GM12801 (cell line): ENCODE data around the gene JUP.

Source experiments
- CTCF ChIP-seq: IDR thresholded peaks from one replicate; pipeline ENCODE4 v1.5.1; 2011; ENCODE audit warnings: control low read depth; ENCODE audit not compliant: insufficient read length; ENCODE audit errors: extremely low read depth

JUP gene

GRCh38 chr17:41801374-41802271 is 15.1 kb upstream of the JUP start:
- TF ChIP-seq CTCF: no peak

DNA sequence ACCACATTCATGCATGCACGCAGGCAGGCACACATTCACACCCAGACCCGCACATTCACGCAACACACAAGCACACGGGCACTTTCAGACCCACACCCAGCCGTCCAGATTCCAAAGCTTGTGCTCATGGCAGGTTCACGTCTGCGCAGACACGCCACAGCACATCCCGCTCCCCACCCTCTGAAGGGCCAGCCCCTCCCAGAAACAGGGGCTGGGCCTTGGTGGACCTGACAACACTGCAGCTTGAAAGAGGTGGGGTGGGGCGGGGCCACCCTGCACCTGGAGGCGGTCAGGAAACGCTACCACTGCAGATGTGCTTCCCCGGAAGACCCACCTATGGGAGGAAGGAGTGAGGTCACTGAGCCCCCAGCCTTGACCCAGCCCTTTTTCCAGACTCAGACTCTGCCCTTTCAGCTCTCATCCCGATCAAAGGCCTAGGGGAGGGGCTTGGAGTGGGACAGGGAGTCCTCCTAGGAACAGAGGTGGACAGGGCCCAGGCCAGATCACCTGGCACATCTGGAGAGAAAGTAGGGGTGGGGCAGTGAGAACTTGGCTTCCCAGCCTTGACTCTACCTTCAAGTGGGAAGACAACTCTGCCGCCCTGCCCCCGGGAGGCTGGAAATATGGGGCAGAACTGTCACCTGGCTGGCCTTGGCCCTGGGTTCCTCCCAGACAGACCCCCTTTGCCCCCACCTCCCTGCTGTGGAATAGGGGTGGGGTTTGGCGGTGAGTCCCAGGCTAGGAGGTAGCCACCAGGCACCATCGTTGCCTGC is 14.3 kb upstream of the JUP start:
- no peak for TF ChIP-seq CTCF

GRCh38 chr17:41799366-41799765 is 12.9 kb upstream of the JUP start:
- no peak for TF ChIP-seq CTCF

GRCh38 chr17:41797377-41797776 is 10.9 kb upstream of the JUP start:
- TF ChIP-seq CTCF: no peak

DNA sequence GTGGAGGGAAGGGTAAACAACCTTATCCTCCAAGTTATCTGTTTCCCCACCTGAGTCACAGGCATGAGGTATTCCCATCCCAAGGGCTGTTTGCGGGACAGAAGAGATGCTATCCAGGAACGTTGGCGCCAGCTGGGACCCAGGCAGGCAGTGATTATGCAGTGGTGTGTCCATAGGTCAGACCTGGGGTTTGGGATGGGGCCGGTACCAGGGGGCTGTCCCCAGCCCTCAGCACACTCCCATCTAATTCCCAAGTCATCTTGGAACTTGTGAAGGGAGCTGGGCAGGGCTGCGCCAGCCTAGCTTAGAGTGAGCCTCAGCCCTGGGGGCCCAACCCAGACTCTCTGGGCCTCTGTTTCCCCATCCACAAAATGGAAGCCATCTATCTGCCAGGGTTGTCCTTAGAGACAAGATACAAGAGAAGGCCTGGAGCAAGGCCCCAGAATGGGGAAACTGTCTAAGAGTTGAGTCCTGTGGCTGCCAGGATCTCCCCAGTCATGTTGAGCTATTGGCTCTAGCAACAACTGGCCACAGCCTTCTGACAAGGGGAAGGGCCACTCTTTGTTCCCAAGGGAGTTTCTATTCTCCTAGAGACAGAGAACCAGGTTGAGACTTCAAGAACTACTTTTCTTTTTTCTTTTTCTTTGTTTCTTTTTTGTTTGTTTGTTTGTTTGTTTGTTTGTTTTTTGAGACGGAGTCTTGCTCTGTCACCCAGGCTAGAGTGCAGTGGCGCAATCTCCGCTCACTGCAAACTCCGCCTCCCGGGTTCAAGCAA is 9.8 kb upstream of the JUP start:
- no peak for TF ChIP-seq CTCF

DNA sequence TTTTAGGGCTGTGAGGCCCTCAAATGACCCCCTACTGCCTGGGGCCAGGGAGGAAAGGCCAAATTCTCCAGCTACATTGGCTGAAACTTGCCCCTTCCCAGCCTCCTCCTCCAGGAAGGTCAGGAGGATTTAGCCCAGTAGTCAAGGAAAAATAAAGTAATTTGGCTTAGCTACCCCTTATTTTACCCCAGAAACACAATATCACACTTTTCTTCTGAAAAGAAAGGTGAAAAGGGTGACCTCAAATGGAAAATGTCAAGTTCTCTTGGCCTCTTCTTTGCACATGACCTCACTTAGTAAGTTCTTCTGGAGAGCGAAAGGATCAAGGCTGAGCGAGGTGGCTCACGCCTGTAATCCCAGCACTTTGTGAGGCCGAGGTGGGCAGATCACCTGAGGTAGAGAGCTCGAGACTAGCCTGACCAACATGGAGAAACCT is 8.0 kb upstream of the JUP start:
- no peak for TF ChIP-seq CTCF
